PC-9 (cell line): ENCODE measurements around the gene CYTH2. TPM values are rescaled to one million over a fixed set of nuclear protein-coding genes. Genes with fewer than 3 reads are reported as not detected.

Experiments used
- BruUV-seq: library from RNA; stranded (reverse); fragments of 400-500 nt; replicated peaks from 2 replicates; lab custom pipeline; 2021; lab: Mats Ljungman, UMichigan
- CTCF ChIA-PET: fragments of 300-600 bp; sonication (Branson Sonifier 250); formaldehyde crosslinking; loops from one replicate; lab custom pipeline; 2022; ENCODE audit warnings: antibody characterized with exemption; lab: Charles Lee
- POLR2A ChIA-PET: fragments of 300-600 bp; sonication (Branson Sonifier 250); formaldehyde crosslinking; loops from one replicate; lab custom pipeline; 2022; ENCODE audit warnings: antibody characterized with exemption; ENCODE audit not compliant: unreplicated experiment; lab: Charles Lee
- DNase-seq, 2 experiments: peaks; one replicate each; pipeline versions ENCODE4 v3.0.0 to v3.0.0-alpha.2; 2015 to 2022; ENCODE audit warnings: mixed read lengths in 1 of 2
- H2AFZ ChIP-seq: fragments of 200-600 bp; sonication (generic); 2 replicates; pipeline ENCODE4 v1.8.1; 2017; ENCODE audit warnings: antibody characterized with exemption
- H3F3A ChIP-seq: fragments of 200-600 bp; sonication (generic); 2 replicates; pipeline ENCODE4 v1.8.1; 2017; ENCODE audit warnings: antibody characterized with exemption, mild to moderate bottlenecking, low read depth; ENCODE audit not compliant: insufficient read depth
- H3K27ac ChIP-seq: fragments of 200-600 bp; sonication (generic); 2 replicates; pipeline ENCODE4 v1.6.1; 2016; ENCODE audit warnings: mixed run types
- H3K27me3 ChIP-seq: fragments of 200-600 bp; sonication (generic); 2 replicates; pipeline ENCODE4 v1.6.1; 2016; ENCODE audit warnings: low read depth, mixed run types; ENCODE audit not compliant: insufficient read depth
- H3K36me3 ChIP-seq: fragments of 200-600 bp; sonication (generic); 2 replicates; pipeline ENCODE4 v1.6.1; 2016; ENCODE audit warnings: low read depth, mixed run types
- H3K4me1 ChIP-seq: fragments of 200-600 bp; sonication (generic); replicated peaks from 2 replicates; pipeline ENCODE4 v1.6.1; 2016; ENCODE audit warnings: mixed run types; ENCODE audit not compliant: insufficient read depth
- H3K4me2 ChIP-seq: fragments of 200-600 bp; sonication (generic); 2 replicates; pipeline ENCODE4 v1.6.1; 2017; ENCODE audit warnings: mixed run types
- H3K4me3 ChIP-seq: fragments of 200-600 bp; sonication (generic); 2 replicates; pipeline ENCODE4 v1.6.1; 2016; ENCODE audit warnings: mixed run types
- H3K79me2 ChIP-seq: fragments of 200-600 bp; sonication (generic); 2 replicates; pipeline ENCODE4 v1.6.1; 2017; ENCODE audit warnings: low read depth, mixed run types
- H3K9me2 ChIP-seq: fragments of 200-600 bp; sonication (generic); 2 replicates; pipeline ENCODE4 v1.8.1; 2017; ENCODE audit warnings: mild to moderate bottlenecking; ENCODE audit not compliant: insufficient read depth
- H3K9me3 ChIP-seq: fragments of 200-600 bp; sonication (generic); 2 replicates; pipeline ENCODE4 v1.8.1; 2016; ENCODE audit warnings: low read depth; ENCODE audit not compliant: insufficient read depth
- H4K20me1 ChIP-seq: fragments of 200-600 bp; sonication (generic); 2 replicates; pipeline ENCODE4 v1.8.1; 2017; ENCODE audit not compliant: insufficient read depth
- CTCF ChIP-seq: fragments of 200-600 bp; sonication (generic); conservative IDR thresholded peaks from 2 replicates; pipeline ENCODE4 v1.6.1; 2017; ENCODE audit warnings: mixed run types, antibody characterized with exemption, mild to moderate bottlenecking, moderate library complexity
- EZH2 ChIP-seq: fragments of 200-600 bp; sonication (generic); IDR thresholded peaks from 2 replicates; pipeline ENCODE4 v1.8.0; 2017; ENCODE audit warnings: antibody characterized with exemption, low read depth
- intact Hi-C: fragments of 100-400 bp; cut with micrococcal nuclease; formaldehyde crosslinking; loops from one replicate; pipeline ENCODE4 v1.10.0; 2022; ENCODE audit not compliant: unreplicated experiment
- total RNA-seq: library from RNA; stranded (reverse); gene quantifications from 2 replicates; pipeline ENCODE4 v1.2.3, GENCODE V29; 2021

CYTH2 gene
- total RNA-seq, 1 experiment from 2014 or later, result 74.4 TPM

DNA sequence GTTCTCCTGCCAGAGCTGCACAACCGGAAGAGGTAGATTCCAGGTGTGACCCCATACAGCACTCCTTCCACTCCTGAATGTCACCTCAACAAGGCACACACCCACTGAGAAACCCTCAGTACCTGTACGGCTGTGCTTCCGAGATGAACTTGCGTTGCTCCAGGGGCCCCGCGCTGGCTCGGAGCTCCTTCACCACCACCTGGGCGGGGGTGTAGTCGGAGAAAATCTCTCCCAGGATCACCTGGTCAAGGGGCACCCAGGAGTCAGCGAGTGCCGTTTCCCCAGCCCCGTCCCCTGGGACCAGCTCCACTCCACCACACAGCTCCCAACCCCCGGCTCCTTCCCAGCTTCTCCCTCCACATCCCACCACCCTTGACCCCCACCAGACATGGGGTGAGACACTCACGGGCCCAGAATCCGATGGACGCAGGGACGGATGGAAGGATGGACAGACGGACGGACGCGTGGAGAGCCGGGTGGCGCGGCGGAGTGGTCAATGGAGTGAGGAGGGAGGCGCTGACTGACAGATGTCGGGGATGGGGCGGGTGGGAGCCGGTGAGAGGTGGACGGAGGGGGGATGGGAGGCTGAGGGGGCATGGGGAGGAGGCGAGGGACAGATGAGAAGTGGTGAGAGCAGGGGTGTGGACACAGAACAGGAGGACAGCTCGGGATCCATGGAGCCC, 39.7 kb downstream of the CYTH2 start:
- intact Hi-C loops, result no loop called here
- no peaks in the 10 kb centered on the region; the same call in 1 of the 2 replicates for H3K4me1 ChIP-seq
- H3K9me3 ChIP-seq, result no peaks in the 10 kb centered on the region
- no peak for DNase-seq
- H3K27ac ChIP-seq, result no peak overlapping the region
- BruUV-seq, result no TSS peak
- H3K4me3 ChIP-seq, result no peak overlapping the region
- no peak overlapping the region for H2AFZ ChIP-seq
- no peak overlapping the region for H3K4me2 ChIP-seq
- ChIA-PET CTCF (interaction anchor here (1.1 to 4.1 kb wide), 2 partner anchors 75 to 80 kb away, joined by 3 to 87 read pairs; no protein-coding TSS in a partner anchor), POLR2A (interaction anchor here (0.7 kb wide), 1 partner anchor 187 kb away, joined by 4 read pairs; a partner anchor contains a TSS)
- H3K27me3 ChIP-seq, result no peaks in the 10 kb centered on the region
- H3K9me2 ChIP-seq, result no peaks in the 10 kb centered on the region
- H4K20me1 ChIP-seq, result no peaks in the 10 kb centered on the region
- H3K79me2 ChIP-seq, result no peaks in the 10 kb centered on the region
- H3K36me3 ChIP-seq, result no peaks in the 10 kb centered on the region
- peaks cover 29% of the 10 kb centered on the region; the same call in 1 of the 2 replicates for H3F3A ChIP-seq
- no peak for TF ChIP-seq CTCF
- TF ChIP-seq EZH2, result no peak

DNA sequence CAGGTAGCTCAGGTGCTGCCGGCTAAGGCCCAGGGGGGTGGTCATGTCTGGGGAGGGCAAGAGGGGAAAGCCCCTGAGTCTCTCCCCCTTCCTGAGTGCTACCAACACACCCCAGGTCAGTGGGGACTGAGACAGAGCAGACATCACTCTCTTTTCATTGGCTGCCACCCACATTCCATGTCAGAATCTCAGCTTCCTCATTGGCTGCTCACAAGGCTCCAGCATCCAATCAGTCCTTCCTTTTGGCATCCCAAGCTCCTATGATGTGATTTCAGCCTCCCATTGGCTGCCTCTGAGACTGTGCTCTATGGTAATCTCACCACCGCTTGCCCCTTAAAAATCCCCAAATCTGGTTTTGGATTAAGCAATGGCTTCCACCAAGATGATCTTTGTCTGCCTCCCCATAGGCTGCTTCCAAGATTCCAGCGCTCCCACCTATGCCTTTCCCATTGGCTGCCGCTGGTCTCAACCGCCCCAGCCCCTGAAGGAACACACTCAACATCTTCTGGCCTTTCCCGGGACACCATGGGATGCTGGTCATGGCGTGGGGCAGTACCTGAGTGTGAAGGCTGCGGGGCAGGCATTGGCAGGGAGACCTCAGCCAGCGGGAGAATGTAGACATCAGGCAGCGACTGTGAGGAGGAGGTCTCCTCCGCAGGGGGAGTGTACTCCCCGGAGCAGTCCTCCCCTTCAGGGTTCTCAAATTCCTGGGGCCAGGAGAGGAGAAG, 40.5 kb downstream of the CYTH2 start:
- Histone ChIP-seq H3K79me2 (no peaks in the 10 kb centered on the region), H3K4me3 (no peak overlapping the region), H3K4me1 (no peaks in the 10 kb centered on the region; the same call in 1 of the 2 replicates), H3F3A (peaks cover 28% of the 10 kb centered on the region; the same call in 1 of the 2 replicates), H3K27me3 (no peaks in the 10 kb centered on the region), H3K9me2 (no peaks in the 10 kb centered on the region), H3K4me2 (no peak overlapping the region), H3K27ac (no peak overlapping the region), H2AFZ (no peak overlapping the region), H4K20me1 (no peaks in the 10 kb centered on the region), H3K36me3 (no peaks in the 10 kb centered on the region), H3K9me3 (no peaks in the 10 kb centered on the region)
- CTCF ChIA-PET, result interaction anchor here (1.1 kb wide), 1 partner anchor 80 kb away, joined by 3 read pairs; no protein-coding TSS in a partner anchor
- POLR2A ChIA-PET, result interaction anchor here (0.6 kb wide), 1 partner anchor 110 kb away, joined by 6 read pairs; the partner anchor contains the start of gene SPHK2
- intact Hi-C loops, result no loop called here
- BruUV-seq, result no TSS peak
- no peak for DNase-seq
- TF ChIP-seq CTCF (no peak), EZH2 (no peak)

DNA sequence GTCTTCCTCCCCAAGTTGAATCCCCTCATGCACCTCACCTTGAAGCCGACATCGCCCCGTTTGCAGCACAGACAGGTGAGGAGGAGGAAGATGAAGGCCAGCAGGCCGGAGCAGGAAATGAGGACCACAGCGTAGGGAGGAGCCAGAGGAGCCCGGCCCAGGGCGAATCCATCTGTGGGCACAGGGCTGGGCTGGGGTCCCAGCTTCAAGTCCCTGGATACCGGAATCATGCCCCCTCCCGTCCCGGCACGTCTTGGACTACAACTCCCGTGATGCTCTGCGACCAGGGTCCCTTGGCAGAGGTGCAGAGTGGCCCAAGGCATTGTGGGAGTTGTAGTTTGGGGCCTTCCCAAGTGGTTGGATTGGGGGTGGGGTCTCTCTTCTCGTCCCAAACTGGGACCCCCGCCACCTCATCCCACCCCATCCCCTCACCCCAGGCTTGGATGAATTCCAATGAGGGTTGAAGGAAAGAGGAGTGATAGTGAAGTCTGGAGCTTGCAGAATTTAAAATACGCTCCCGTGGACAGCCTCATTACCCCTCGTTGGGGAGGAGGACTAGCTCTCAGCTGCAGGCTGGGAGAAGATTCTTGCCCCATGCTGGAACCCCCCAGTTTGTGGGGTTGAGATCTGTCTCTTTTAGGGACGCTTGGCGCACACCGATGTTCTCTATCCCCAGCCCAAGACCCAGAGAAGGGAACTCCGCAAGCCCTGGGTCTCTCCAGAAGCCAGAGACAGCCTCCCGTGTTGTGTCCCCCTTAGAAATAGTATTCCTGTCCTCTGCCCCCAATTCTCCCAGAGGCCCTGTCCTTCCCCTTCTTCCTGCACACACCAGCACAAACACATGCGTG, 41.5 kb downstream of the CYTH2 start:
- Histone ChIP-seq H3K36me3 (no peaks in the 10 kb centered on the region), H3K9me3 (no peaks in the 10 kb centered on the region), H3K27ac (no peak overlapping the region), H3K79me2 (no peaks in the 10 kb centered on the region), H3K27me3 (no peaks in the 10 kb centered on the region), H4K20me1 (no peaks in the 10 kb centered on the region), H3K4me1 (no peaks in the 10 kb centered on the region; the same call in 1 of the 2 replicates), H3K9me2 (no peaks in the 10 kb centered on the region), H3K4me3 (no peak overlapping the region), H3F3A (peaks cover 32% of the 10 kb centered on the region; the same call in 1 of the 2 replicates), H2AFZ (no peak overlapping the region), H3K4me2 (peak overlapping the region; percentile 53)
- intact Hi-C loops, result no loop called here
- no TSS peak for BruUV-seq
- DNase-seq, result peak; percentile 52 to 54
- ChIA-PET POLR2A (interaction anchor here (0.6 kb wide), 1 partner anchor 109 kb away, joined by 6 read pairs; the partner anchor contains the start of gene SPHK2), CTCF (interaction anchor here (0.5 to 0.7 kb wide), 2 partner anchors 16 to 107 kb away, joined by 3 read pairs; no protein-coding TSS in a partner anchor)
- TF ChIP-seq EZH2, result no peak
- no peak for TF ChIP-seq CTCF
